ENCODE measurements around the gene PTOV1.

Gene PTOV1

GRCh38 chr19:49892716-49893115, 41.8 kb downstream of the PTOV1 start:
- DNase-seq, result no peak

GRCh38 chr19:49894011-49894664, 43.2 kb downstream of the PTOV1 start:
- DNase-seq, result no peak

GRCh38 chr19:49894879-49895565, 44.1 kb downstream of the PTOV1 start:
- no peak for DNase-seq

- DNase-seq, result no peak
These were observed 44.8 kb downstream of the PTOV1 start for GRCh38 chr19:49895566-49896297.

- DNase-seq, result no peak
These were observed 46.1 kb downstream of the PTOV1 start, which contains the start of gene IL4I1 for GRCh38 chr19:49896863-49897621. Gene IL4I1, minus strand, starts transcription at chr19:49896887. Its CDS starts 727 bp downstream, at chr19:49896160.

GRCh38 chr19:49904136-49904535, 53.2 kb downstream of the PTOV1 start:
- DNase-seq, result no peak

- no peak for DNase-seq
These were observed 56.1 kb downstream of the PTOV1 start for GRCh38 chr19:49906879-49907564.

GRCh38 chr19:49907745-49908446, 56.9 kb downstream of the PTOV1 start:
- DNase-seq, result no peak

- no peak for DNase-seq
These were observed 57.8 kb downstream of the PTOV1 start for GRCh38 chr19:49908480-49909420.

- no peak for DNase-seq
These were observed 59.2 kb downstream of the PTOV1 start for GRCh38 chr19:49910179-49910578.

Measured in NCI-H1930 (cell line).